ENCODE measurements around the gene PHLDA1. TPM values are rescaled to one million over a fixed set of nuclear protein-coding genes. Genes with fewer than 3 reads are reported as not detected.

PHLDA1 gene
- total RNA-seq (1.7 TPM in 2 replicates), polyA plus RNA-seq (1.0 and 1.5 TPM in 2 replicates), polyA minus RNA-seq (0.94 and 2.7 TPM in 2 replicates)
- total RNA-seq (2013) = 0.61 TPM

DNA sequence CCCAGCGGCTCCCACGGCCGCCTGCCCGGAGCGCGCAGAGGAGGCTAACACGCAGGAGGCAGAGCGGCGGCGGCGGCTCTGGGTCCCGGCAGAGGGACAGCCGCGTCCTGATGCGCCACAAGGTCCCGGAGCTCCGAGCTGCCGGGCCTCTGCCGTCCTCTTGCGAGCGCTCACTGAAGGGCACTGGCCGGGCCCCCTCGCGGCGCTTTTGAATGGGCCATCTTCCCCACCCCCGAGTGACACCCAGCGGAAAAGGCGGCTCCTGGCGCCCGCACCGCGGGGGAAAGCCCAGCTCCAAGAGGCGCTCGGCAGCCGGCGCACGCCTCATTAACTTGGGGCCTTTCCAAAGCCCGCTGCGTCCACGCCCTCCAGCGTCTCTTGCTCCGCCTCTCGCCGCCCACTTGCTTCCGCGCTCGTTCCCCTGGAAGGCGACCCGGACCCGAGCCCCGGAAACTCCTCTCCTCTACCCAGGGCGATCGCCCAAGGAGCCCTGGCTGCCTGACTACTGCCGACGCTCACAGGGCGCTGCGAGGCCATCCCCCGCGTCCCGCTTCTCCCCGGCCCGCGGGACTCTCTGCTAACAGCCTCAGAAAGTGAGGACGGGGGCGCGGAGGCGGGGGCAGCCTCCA is at the start of gene PHLDA1:
TSS of gene PHLDA1 (minus strand) at position 363 of the 629 bp plus-strand sequence.
- H3K9me3 ChIP-seq (ENCODE audit: control extremely low read depth in 1 of 3, control insufficient read depth in 2 of 3, insufficient read depth in 1 of 3, low read length in 2 of 3) = no peaks in the 10 kb centered on the region
- peak within 1 kb of the TSS; percentile 92 for H3K27ac Mint-ChIP-seq
- peaks cover 18 to 23% of the 10 kb centered on the region in 2 donors for H3K4me1 ChIP-seq (ENCODE audit: control insufficient read depth in 2 of 2, insufficient read depth in 2 of 2, low read length in 2 of 2)
- POLR2A ChIA-PET = interaction anchor here (0.6 to 1.3 kb wide), 2 partner anchors 231 to 520 kb away, joined by 4 to 5 read pairs; partner anchors contain the start of gene KRR1
- peak within 1 kb of the TSS; percentile 19 to 81 for H3K27ac ChIP-seq (ENCODE audit: low read length in 2 of 2)
- H3K27me3 Mint-ChIP-seq = peaks cover 24% of the 10 kb centered on the region
- peak within 1 kb of the TSS; percentile 96 for H3K4me3 Mint-ChIP-seq
- peak within 1 kb of the TSS; percentile 48 to 89 (median 79) for H3K4me3 ChIP-seq (ENCODE audit: control extremely low read depth in 1 of 5, extremely low read depth in 1 of 5, insufficient read depth in 1 of 5, low read depth in 2 of 5, low read length in 4 of 5)
- no peaks in the 10 kb centered on the region for H3K79me2 ChIP-seq (ENCODE audit: control insufficient read depth, insufficient read depth, low read length)
- DNase-seq (peak; percentile 93), ATAC-seq (ENCODE audit: low read depth) (peak; percentile 87)
- H3K4me2 ChIP-seq (replicated peaks; ENCODE audit: low read depth, low read length, poor library complexity, severe bottlenecking) = peak within 1 kb of the TSS; percentile 98
- peaks cover 25% of the 10 kb centered on the region for H3K4me1 Mint-ChIP-seq
- intact Hi-C loops (cut with micrococcal nuclease) = loop anchor here (1.0 to 5.0 kb wide), 11 partner anchors 53 to 1493 kb away; partner anchors contain the start of genes BBS10, GLIPR1L1, GLIPR1L2 and KRR1
- peaks cover 2 to 30% (median 26%) of the 10 kb centered on the region in 4 experiments for H3K27me3 ChIP-seq (replicated peaks in 1 of 4; ENCODE audit: control extremely low read depth in 1 of 4, control insufficient read depth in 3 of 4, insufficient read depth in 4 of 4, low read length in 3 of 4)
- H3K9ac ChIP-seq (ENCODE audit: low read length) = peak within 1 kb of the TSS; percentile 85
- no peaks in the 10 kb centered on the region for H3K36me3 ChIP-seq (replicated peaks in 1 of 2; ENCODE audit: control extremely low read depth in 1 of 2, control insufficient read depth in 1 of 2, extremely low read depth in 1 of 2, insufficient read depth in 2 of 2, low read length in 1 of 2)
- H3K9me3 Mint-ChIP-seq (ENCODE audit: insufficient read depth) = no peaks in the 10 kb centered on the region
- under 1% methylated on average over 67 of the region's 67 CpGs for WGBS (ENCODE audit: insufficient coverage)
- TF ChIP-seq EZH2 (IDR thresholded peaks at IDR 0.05; ENCODE audit: borderline replicate concordance, insufficient read depth, low read depth, low read length, poor library complexity, severe bottlenecking) = no peak
- peak; percentile 48 for TF ChIP-seq CTCF (IDR thresholded peaks at IDR 0.05)
- no peaks in the 10 kb centered on the region for H4K20me1 ChIP-seq (ENCODE audit: control insufficient read depth, insufficient read depth, low read length, poor library complexity, severe bottlenecking)
- H2AFZ ChIP-seq (ENCODE audit: insufficient read depth, low read depth, low read length, poor library complexity, severe bottlenecking) = peak within 1 kb of the TSS; percentile 96
- CTCF ChIA-PET = interaction anchor here (0.7 to 12.7 kb wide), 18 partner anchors 8 to 701 kb away, joined by 3 to 210 read pairs (median 4); partner anchors contain the start of genes BBS10, CAPS2, GLIPR1L1 and GLIPR1L2
